Measurements from ENCODE around the gene CLCN2.

The CLCN2 gene

DNA sequence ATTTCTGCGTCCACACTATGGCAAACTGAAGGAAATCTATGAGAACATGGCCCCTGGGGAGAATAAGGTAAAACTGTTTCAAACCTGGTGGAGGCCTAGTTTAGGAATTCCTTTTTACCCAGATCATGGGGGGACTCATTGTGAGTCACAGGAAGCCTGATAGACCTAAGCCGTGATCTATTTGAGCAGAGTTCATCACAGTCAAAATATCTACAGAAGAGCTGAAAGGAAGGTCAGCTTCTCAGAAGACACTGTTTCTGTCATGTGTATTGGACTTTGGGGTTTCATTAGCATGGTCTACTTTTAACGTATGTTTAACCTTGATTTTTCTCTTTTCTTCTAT is 61.1 kb downstream of the CLCN2 start:
- DNase-seq (ENCODE audit: insufficient read length, low spot score) (no peak), FAIRE-seq (no peak)

DNA sequence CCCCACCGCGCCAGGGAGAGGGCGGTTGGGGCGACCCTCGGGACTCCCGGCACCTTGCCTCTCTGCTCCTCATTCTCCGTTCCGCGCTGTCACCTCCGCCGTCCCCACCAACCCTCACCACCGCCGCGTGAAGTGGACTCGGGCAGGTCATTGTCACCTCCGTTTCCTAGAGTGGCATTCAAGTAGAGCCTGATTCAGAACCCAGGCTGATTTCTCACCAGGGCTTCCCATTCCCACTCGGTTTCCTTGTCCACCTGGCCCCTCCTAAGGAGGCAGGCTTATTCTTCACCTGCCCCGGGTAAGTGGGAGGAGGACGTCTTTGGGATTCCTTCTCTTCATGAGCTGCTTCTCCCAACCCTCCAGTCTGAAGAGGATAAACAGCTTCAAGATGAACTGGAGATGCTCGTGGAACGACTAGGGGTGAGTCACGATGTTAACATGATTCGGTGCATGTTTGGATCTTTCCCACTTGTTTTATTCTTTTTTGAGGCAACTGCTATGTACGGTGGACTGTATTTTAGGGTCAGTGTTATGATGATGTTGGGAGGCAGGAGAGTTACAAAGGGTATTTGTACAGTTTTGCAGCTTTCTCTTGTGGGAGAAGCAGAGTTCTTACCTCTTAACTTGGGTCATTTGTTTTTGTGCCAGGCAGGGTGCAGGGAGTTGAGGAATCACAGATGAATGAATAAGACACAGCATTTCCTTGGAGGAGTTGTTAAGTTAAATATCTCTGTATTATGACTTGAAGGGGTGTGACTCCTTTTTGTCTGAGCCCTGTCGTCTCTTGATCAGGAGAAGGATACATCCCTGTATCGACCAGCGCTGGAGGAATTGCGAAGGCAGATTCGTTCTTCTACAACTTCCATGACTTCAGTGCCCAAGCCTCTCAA is 61.7 kb downstream of the CLCN2 start:
- FAIRE-seq = no peak
- no peak for DNase-seq (ENCODE audit: insufficient read length, low spot score)

DNA sequence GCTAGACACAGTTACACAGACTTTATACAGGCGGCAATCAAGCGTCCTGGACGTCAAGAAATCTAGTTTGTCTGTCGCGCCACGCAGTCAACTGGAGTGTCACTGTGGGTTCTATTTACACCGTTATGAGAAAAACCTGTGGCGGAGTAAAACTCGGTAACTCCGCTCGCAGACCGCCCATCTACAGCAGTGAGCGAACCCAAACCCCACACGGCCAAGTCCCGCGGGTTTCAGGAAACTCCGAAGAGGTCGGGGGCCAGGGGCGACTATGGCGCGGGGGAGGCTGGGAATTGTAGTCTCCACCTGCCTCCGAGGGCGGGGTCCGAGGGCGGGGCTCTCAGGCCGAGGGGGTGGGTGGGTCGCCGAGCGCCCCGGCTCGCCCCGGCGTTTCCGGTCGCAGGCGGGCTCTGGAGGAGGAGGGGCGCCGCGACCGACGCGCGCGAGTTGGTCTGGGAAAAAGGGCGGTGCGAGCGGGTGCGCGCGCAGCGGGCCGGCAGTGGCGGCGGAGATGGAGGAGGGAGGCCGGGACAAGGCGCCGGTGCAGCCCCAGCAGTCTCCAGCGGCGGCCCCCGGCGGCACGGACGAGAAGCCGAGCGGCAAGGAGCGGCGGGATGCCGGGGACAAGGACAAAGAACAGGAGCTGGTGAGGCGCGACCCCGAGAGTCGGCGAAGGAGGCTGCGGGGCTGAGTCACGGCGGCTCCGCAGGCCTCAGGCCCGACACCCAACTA is 62.5 kb downstream of the CLCN2 start, which contains the start of gene PSMD2:
Gene PSMD2, plus strand, starts transcription at position 483 of the 729 bp plus-strand sequence. Its CDS starts 26 bp downstream, at position 509.
- DNase-seq (ENCODE audit: insufficient read length, low spot score) (peak; percentile 95), FAIRE-seq (peak; percentile 76)

DNA sequence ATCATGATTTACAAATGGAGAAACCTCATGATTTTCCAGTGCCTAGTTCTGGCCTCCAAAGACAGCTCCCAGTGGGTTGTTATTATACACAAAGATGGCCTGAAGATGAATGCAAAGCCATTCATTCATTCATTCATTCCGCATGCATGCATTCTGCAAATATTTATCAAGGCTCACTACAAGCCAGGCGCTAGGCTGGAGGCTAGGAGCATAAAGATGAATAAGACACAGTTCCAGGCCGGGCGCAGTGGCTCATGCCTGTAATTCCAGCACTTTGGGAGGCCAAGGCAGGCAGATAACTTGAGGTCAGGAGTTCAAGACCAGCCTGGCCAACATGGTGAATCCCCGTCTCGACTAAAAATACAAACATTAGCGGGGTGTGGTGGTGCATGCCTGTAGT is 64.8 kb downstream of the CLCN2 start:
- FAIRE-seq (no peak), DNase-seq (ENCODE audit: insufficient read length, low spot score) (no peak)

All from GM19239 (cell line).